A673 (cell line): ENCODE data around the gene SREBF1.

Experiments used
- CTCF ChIP-seq: fragments of 300-800, 200-600 bp; sonication (generic); conservative IDR thresholded peaks from 2 replicates; pipeline ENCODE4 v1.5.1; 2017; ENCODE audit warnings: low read depth, mild to moderate bottlenecking, antibody characterized with exemption, low read length, moderate library complexity, mixed read lengths
- EZH2 ChIP-seq: fragments of 200-600 bp; sonication (generic); IDR thresholded peaks from 2 replicates; pipeline ENCODE4 v1.6.1; 2017; ENCODE audit warnings: borderline replicate concordance, low read depth, mild to moderate bottlenecking, mixed read lengths, antibody characterized with exemption, low read length; ENCODE audit not compliant: poor library complexity, severe bottlenecking

DNA sequence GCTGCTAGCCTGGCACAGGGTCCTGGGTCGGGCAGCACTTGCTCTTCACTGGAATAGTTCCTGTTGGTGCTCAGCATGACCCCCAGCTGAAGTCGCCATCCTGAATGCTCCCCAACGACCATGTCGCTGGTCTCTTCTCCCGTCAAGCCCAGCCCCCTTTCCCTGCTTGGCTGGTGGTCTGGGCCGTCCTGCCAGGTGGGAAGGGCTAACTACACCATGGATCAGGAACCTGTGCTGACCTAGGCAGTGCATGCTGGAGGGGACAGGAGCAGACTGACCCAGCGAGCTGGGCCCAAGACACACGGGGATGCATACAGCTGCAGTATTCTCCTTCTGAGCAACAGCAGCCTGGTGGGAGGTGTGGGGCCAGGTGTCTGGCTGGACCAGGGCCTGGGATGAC lies 9.2 kb upstream of the SREBF1 start:
- TF ChIP-seq CTCF: no peak
- no peak for TF ChIP-seq EZH2
